Measurements from ENCODE around the gene FHOD3.
"Not testable (repeated sequence)": the region's sequence is repeated elsewhere in the genome, so short reads cannot be mapped to it uniquely, and the experiment has no call there.

Gene FHOD3

GRCh38 chr18:36529747-36530146 is 232.2 kb downstream of the FHOD3 start:
- DNase-seq: no peak

- no peak for DNase-seq
Measured at GRCh38 chr18:36530676-36531405, 233.3 kb downstream of the FHOD3 start.

- no peak for DNase-seq
Measured at GRCh38 chr18:36531636-36532035, 234.1 kb downstream of the FHOD3 start.

- DNase-seq: no peak
Measured at GRCh38 chr18:36532394-36532793, 234.9 kb downstream of the FHOD3 start.

GRCh38 chr18:36532815-36533214 is 235.3 kb downstream of the FHOD3 start:
- no peak for DNase-seq

- no peak for DNase-seq
Measured at GRCh38 chr18:36533446-36534153, 236.1 kb downstream of the FHOD3 start.

- no peak for DNase-seq
Measured at GRCh38 chr18:36534154-36534688, 236.7 kb downstream of the FHOD3 start.

- no peak for DNase-seq
Measured at GRCh38 chr18:36535202-36535935, 237.9 kb downstream of the FHOD3 start.

GRCh38 chr18:36536426-36536825 is 238.9 kb downstream of the FHOD3 start:
- no peak for DNase-seq

- no peak for DNase-seq
Measured at GRCh38 chr18:36537289-36537688, 239.8 kb downstream of the FHOD3 start.

- DNase-seq: no peak
Measured at GRCh38 chr18:36539674-36540231, 242.2 kb downstream of the FHOD3 start.

- DNase-seq: no peak
Measured at GRCh38 chr18:36543030-36543429, 245.5 kb downstream of the FHOD3 start.

GRCh38 chr18:36543991-36544725 is 246.6 kb downstream of the FHOD3 start:
- no peak for DNase-seq

GRCh38 chr18:36545821-36546427 is 248.4 kb downstream of the FHOD3 start:
- DNase-seq: no peak

- DNase-seq: no peak
Measured at GRCh38 chr18:36546876-36547275, 249.4 kb downstream of the FHOD3 start.

GRCh38 chr18:36547544-36547943 is 250.0 kb downstream of the FHOD3 start:
- DNase-seq: no peak

GRCh38 chr18:36551274-36551673 is 253.8 kb downstream of the FHOD3 start:
- not testable (repeated sequence) for DNase-seq

GRCh38 chr18:36558234-36558633 is 260.7 kb downstream of the FHOD3 start:
- no peak for DNase-seq

GRCh38 chr18:36559149-36559857 is 261.8 kb downstream of the FHOD3 start:
- DNase-seq: no peak

- DNase-seq: no peak
Measured at GRCh38 chr18:36560187-36560586, 262.7 kb downstream of the FHOD3 start.

GRCh38 chr18:36561046-36561445 is 263.5 kb downstream of the FHOD3 start:
- DNase-seq: no peak
